ENCODE results near the gene ARPC5.
A peak's percentile ranks its signal among the peaks of the same experiment; 100 is the strongest.

GRCh38 chr1:183645531-183645930, 9.9 kb upstream of the ARPC5 start:
- peak; percentile 84 to 94 for TF ChIP-seq RCOR1 (IDR thresholded peaks at IDR 0.05; ENCODE audit: borderline replicate concordance in 1 of 2, low read depth in 2 of 2, low read length in 2 of 2)
- TF ChIP-seq HDAC3 (IDR thresholded peaks at IDR 0.05; ENCODE audit: borderline replicate concordance, partially characterized antibody) = no peak
- no peak for TF ChIP-seq FOXJ2 (tag; IDR thresholded peaks at IDR 0.05)
- TF ChIP-seq BRF1 (IDR thresholded peaks at IDR 0.05; ENCODE audit: borderline replicate concordance, extremely low read depth, insufficient read length) = no peak
- no peak for TF ChIP-seq ARNT (IDR thresholded peaks at IDR 0.05)

All from K562 (cell line).